Stomach (tissue), 9 donors: ENCODE results near the gene HGS. TPM values are rescaled to one million over a fixed set of nuclear protein-coding genes. Genes with fewer than 3 reads are reported as not detected.

ENCODE experiments used
- DNase-seq, 2 donors: peaks; one replicate each; pipeline versions ENCODE4 v3.0.0 to v3.0.0-alpha.2; 2013 to 2019
- H3K27ac ChIP-seq, 5 donors: fragments of 200-600 bp in 4 of 5; sonication (generic) in 4 of 5; one replicate each; pipeline ENCODE4 v1.5.1; 2013 to 2019; ENCODE audit warnings: mild to moderate bottlenecking in 1 of 5, moderate library complexity in 1 of 5
- H3K27me3 ChIP-seq, 3 donors: fragments of 200-600 bp; sonication (generic); one replicate each; pipeline ENCODE4 v1.5.1; 2017 to 2019; ENCODE audit warnings: mixed run types in 1 of 3
- H3K36me3 ChIP-seq, 4 donors: fragments of 200-600 bp; sonication (generic); 1 replicate in 3 of 4; 2 replicates in 1 of 4; pipeline ENCODE4 v1.5.1; 2016 to 2019
- H3K4me1 ChIP-seq, 4 donors: fragments of 200-600 bp; sonication (generic); one replicate each; pipeline ENCODE4 v1.5.1; 2016 to 2019
- H3K4me3 ChIP-seq, 4 donors: fragments of 200-600 bp; sonication (generic) in 3 of 4; one replicate each; pipeline ENCODE4 v1.5.1; 2016 to 2019; ENCODE audit warnings: mild to moderate bottlenecking in 1 of 4
- H3K9me3 ChIP-seq, 4 donors: fragments of 200-600 bp; sonication (generic); one replicate each; pipeline ENCODE4 v1.5.1; 2016 to 2019
- EP300 ChIP-seq: sonication (generic); formaldehyde crosslinking; IDR thresholded peaks from one replicate; pipeline ENCODE4 v1.6.1; 2017; ENCODE audit warnings: antibody characterized with exemption
- POLR2A ChIP-seq, 4 donors: fragments of 450-650 bp; IDR thresholded peaks; one replicate each; pipeline ENCODE4 v1.6.1; 2016; ENCODE audit warnings: antibody characterized with exemption in 4 of 4, control low read depth in 2 of 4, mild to moderate bottlenecking in 1 of 4, moderate library complexity in 1 of 4
- POLR2AphosphoS5 ChIP-seq, 3 donors: sonication (generic); formaldehyde crosslinking; IDR thresholded peaks; one replicate each; pipeline ENCODE4 v1.6.1; 2016; ENCODE audit warnings: antibody characterized with exemption in 3 of 3
- WGBS, 5 donors: extraction: QIAGEN DNeasy Blood & Tissue Kit in 3 of 5; methylation state at CpG; one replicate each; pipeline versions ENCODE4 v1.1.5 to v1.1.7; 2013 to 2018; 5-methylcytosine and 5-hydroxymethylcytosine counted together
- intact Hi-C: fragments of 100-400 bp; cut with DNase I; formaldehyde crosslinking; loops from one replicate; pipeline ENCODE4 v1.15.1; 2023; ENCODE audit warnings: low total_unique reads
- polyA plus RNA-seq, 3 donors: library from polyadenylated mRNA; stranded (reverse); fragments of 200-250 nt; gene quantifications; one replicate each; pipeline ENCODE4 v1.2.3, GENCODE V29; 2013
- total RNA-seq, 5 donors: library from RNA; depleted of rRNA; stranded (reverse); fragments of >200 nt; gene quantifications; one replicate each; pipeline versions ENCODE4 v1.1.0 to v1.2.3, GENCODE V29; 2014 to 2016
- TF ChIP-seq, protein P1 (sequence below), 7 experiments: fragments of 450-650 bp in 4 of 7; fragments of 200-600 bp in 3 of 7; sonication (generic) in 3 of 7; IDR thresholded peaks; one replicate each; pipeline ENCODE4 v1.5.1; 2016 to 2019; ENCODE audit warnings: antibody characterized with exemption in 7 of 7, control low read depth in 2 of 7, mild to moderate bottlenecking in 1 of 7
- donor health status: healthy with polysubstance abuse.
- donor health status: Bipolar disorder and iron deficiency.
- donor health status: healthy.

The HGS gene
- total and polyA plus RNA-seq, 8 donors, result 52.0 to 275 (median 129) TPM

GRCh38 chr17:81705518-81706231 lies 21.9 kb downstream of the HGS start:
- 92 to 95% (median 94%) methylated on average over 30 of the region's 30 CpGs for WGBS, 5 donors
- Histone ChIP-seq H3K4me1 (peaks cover 37 to 48% (median 46%) of the 10 kb centered on the region in 4 donors), H3K9me3 (no peaks in the 10 kb centered on the region), H3K27me3 (no peaks in the 10 kb centered on the region), H3K27ac (no peak overlapping the region), H3K36me3 (peaks cover 40 to 51% (median 43%) of the 10 kb centered on the region in 4 donors), H3K4me3 (no peak overlapping the region)
- DNase-seq, result no peak
- intact Hi-C loops, result no loop called here
- no peak for TF ChIP-seq EP300
- TF ChIP-seq POLR2AphosphoS5 (IDR thresholded peaks at IDR 0.05), result no peak
- TF ChIP-seq POLR2A (IDR thresholded peaks at IDR 0.05), result no peak
- TF ChIP-seq, protein P1, sequence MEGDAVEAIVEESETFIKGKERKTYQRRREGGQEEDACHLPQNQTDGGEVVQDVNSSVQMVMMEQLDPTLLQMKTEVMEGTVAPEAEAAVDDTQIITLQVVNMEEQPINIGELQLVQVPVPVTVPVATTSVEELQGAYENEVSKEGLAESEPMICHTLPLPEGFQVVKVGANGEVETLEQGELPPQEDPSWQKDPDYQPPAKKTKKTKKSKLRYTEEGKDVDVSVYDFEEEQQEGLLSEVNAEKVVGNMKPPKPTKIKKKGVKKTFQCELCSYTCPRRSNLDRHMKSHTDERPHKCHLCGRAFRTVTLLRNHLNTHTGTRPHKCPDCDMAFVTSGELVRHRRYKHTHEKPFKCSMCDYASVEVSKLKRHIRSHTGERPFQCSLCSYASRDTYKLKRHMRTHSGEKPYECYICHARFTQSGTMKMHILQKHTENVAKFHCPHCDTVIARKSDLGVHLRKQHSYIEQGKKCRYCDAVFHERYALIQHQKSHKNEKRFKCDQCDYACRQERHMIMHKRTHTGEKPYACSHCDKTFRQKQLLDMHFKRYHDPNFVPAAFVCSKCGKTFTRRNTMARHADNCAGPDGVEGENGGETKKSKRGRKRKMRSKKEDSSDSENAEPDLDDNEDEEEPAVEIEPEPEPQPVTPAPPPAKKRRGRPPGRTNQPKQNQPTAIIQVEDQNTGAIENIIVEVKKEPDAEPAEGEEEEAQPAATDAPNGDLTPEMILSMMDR (IDR thresholded peaks at IDR 0.05), result no peak

DNA sequence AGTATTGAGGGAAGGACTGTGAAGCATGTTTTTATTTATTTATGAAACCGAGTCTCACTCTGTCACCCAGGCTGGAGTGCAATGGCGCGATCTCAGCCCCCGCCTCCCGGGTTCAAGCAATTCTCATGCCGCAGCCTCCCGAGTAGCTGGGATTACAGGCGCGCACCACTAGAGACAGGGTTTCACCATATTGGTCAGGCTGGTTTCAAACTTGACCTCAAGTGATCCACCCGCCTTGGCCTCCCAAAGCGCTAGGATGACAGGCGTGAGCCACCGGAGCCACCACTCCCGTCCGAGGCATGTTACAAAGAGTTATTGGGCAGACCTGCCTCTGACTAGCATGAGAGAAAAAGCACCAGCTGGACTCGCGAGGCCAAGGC lies 22.4 kb downstream of the HGS start:
- 92 to 96% (median 95%) methylated on average over 11 to 17 of the region's 17 CpGs for WGBS, 5 donors
- no peaks in the 10 kb centered on the region for H3K9me3 ChIP-seq

DNA sequence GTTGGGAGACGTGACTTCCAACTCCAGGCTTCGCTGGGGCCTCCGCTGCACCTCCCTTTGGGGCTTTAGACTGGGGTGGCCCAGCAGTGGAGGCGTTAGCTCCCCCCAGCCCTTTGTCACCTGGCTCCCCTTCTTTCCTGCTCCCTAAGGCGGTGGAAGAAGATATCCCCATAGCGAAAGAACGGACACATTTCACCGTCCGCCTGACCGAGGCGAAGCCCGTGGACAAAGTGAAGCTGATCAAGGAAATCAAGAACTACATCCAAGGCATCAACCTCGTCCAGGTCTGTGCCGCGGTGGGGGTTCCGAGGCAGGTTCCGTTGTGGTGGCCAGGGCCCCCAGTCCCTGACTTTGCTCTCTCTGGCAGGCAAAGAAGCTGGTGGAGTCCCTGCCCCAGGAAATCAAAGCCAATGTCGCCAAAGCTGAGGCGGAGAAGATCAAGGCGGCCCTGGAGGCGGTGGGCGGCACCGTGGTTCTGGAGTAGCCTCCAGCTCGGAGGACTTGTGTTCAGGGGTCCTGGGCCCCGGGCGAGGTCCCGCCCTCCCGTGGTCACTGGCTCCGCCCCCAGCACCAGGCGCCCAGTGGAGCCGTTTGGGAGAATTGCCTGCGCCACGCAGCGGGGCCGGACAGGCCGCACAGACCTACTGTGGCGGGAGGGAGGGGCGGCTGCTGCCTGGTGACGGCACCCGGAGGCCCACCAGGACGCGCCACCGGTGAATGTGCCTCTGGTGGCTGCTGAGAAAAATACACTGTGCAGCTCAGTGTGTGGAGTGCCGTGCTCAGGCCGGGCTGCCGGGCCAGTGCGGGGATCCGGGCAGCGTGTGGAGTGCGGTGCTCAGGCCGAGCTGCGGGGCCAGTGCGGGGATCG lies 23.2 kb downstream of the HGS start:
- DNase-seq, result no peak
- 89 to 93% (median 92%) methylated on average over 34 to 54 of the region's 54 CpGs for WGBS, 5 donors

More for the DNA sequence above, 22.4 kb downstream of the HGS start:
- intact Hi-C loops, result no loop called here
- no peak overlapping the region for H3K4me3 ChIP-seq
- no peak overlapping the region for H3K27ac ChIP-seq
- H3K27me3 ChIP-seq, result no peaks in the 10 kb centered on the region
- no peak for TF ChIP-seq POLR2AphosphoS5 (IDR thresholded peaks at IDR 0.05)
- TF ChIP-seq POLR2A (IDR thresholded peaks at IDR 0.05), result no peak
- TF ChIP-seq EP300, result no peak
- TF ChIP-seq, protein P1 (IDR thresholded peaks at IDR 0.05), result no peak
- H3K4me1 ChIP-seq, result peaks cover 37 to 48% (median 46%) of the 10 kb centered on the region in 4 donors
- DNase-seq, result no peak
- H3K36me3 ChIP-seq, result peaks cover 35 to 45% (median 38%) of the 10 kb centered on the region in 4 donors

More for the DNA sequence above, 23.2 kb downstream of the HGS start:
- TF ChIP-seq POLR2AphosphoS5 (IDR thresholded peaks at IDR 0.05), result no peak
- TF ChIP-seq, protein P1 (IDR thresholded peaks at IDR 0.05), result no peak
- no peak for TF ChIP-seq POLR2A (IDR thresholded peaks at IDR 0.05)
- no peak for TF ChIP-seq EP300
- Histone ChIP-seq H3K27me3 (no peaks in the 10 kb centered on the region), H3K4me3 (no peak overlapping the region), H3K27ac (no peak overlapping the region), H3K9me3 (no peaks in the 10 kb centered on the region), H3K36me3 (peaks cover 30 to 38% (median 33%) of the 10 kb centered on the region in 4 donors), H3K4me1 (peaks cover 34 to 46% (median 44%) of the 10 kb centered on the region in 4 donors)
- intact Hi-C loops, result no loop called here
